GM19239 (cell line): ENCODE data around the gene FCHO2.

ENCODE experiments used
- DNase-seq: peaks from one replicate; pipeline ENCODE4 v3.0.0; 2011; ENCODE audit warnings: low spot score; ENCODE audit not compliant: insufficient read length
- FAIRE-seq: peaks from 2 replicates; lab custom pipeline; 2011; peaks lifted over from hg19 to GRCh38; lab: Jason Lieb, UNC

Gene FCHO2

DNA sequence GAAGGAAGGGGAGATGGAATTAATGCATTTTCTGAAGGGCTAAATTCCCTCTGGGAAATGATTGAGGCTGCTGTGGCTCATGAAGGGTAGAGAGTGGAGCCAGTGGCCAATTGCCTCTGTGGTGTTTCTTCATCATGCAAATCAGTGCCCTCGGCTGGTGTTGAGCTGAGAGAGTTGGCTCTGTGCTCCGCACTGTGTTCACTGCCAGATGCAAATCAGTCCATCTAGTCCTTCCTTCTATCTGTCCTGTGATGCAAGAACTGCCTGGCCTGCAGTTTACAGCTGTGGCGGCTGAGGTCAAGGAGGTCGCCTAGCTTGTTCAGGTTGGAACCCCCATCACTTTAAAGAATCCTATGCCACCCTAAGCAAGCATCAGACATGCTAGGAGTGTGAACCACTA, 170.5 kb downstream of the FCHO2 start:
- DNase-seq, result no peak
- FAIRE-seq, result no peak

DNA sequence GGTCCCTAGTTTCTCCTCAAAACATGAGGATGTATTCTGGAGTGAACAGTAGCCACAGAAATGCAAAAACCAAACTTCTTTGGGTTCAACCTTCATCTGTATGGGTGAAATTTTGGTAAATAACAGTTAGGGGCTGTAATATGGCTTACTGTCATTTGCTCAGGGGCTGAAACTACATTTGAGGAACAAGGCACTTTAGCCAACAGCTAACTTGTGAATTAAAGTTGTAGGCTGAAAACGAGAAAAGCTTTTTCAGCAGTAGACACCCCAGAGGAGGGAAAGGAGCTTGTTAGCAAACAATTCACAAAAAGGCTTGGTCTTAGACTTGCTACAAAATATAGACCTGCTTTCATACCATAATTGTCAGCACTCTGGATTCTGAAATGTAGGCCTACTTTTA, 171.1 kb downstream of the FCHO2 start:
- FAIRE-seq, result no peak

GRCh38 chr5:73129143-73129542, 173.3 kb downstream of the FCHO2 start:
- no peak for DNase-seq
- no peak for FAIRE-seq

More for the DNA sequence above, 171.1 kb downstream of the FCHO2 start:
- no peak for DNase-seq

- FAIRE-seq (no peak), DNase-seq (no peak)
Observed at GRCh38 chr5:73130811-73131210, 175.0 kb downstream of the FCHO2 start.

- FAIRE-seq, result peak; percentile 31
Observed at GRCh38 chr5:73131711-73132425, 176.0 kb downstream of the FCHO2 start.

DNA sequence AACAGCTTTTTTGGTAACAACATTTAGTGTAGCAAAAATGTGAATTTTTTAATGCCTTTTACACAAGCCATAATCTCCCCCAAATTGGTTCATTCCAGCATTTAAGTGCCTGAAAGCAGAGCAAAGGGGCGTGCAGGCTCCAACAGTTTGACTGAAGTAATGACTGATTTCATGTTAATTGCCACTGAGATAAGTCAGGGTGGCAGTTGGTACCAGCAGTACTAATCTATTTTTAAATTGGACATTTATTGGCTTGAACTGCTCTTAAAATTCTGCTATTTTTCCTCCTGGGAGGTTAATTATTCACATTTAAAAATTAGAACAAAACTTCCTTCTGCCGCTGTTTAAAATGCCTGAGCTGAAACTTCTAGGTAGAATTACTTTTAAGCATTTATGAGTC, 176.9 kb downstream of the FCHO2 start:
- FAIRE-seq (no peak), DNase-seq (no peak)

More at GRCh38 chr5:73131711-73132425, 176.0 kb downstream of the FCHO2 start:
- no peak for DNase-seq

DNA sequence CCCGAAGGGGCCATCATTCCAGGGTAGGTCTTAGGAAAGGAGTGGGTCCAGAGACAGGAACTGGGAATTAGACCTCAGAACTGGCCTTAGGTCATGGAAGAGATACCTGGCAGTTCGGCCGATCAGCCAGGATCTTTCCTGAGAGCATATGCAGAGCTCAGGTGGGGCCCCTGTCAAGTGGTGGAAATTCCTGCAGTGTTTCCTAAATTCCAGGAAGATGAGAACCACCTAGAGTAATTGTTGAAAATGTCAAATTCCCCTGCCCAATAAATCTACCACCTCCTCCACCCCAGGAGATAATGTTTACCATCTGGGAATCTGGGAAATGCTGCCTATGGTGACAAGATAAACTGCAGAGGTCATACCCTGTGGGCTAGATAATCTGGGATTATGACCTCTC, 179.2 kb downstream of the FCHO2 start:
- DNase-seq (no peak), FAIRE-seq (no peak)

DNA sequence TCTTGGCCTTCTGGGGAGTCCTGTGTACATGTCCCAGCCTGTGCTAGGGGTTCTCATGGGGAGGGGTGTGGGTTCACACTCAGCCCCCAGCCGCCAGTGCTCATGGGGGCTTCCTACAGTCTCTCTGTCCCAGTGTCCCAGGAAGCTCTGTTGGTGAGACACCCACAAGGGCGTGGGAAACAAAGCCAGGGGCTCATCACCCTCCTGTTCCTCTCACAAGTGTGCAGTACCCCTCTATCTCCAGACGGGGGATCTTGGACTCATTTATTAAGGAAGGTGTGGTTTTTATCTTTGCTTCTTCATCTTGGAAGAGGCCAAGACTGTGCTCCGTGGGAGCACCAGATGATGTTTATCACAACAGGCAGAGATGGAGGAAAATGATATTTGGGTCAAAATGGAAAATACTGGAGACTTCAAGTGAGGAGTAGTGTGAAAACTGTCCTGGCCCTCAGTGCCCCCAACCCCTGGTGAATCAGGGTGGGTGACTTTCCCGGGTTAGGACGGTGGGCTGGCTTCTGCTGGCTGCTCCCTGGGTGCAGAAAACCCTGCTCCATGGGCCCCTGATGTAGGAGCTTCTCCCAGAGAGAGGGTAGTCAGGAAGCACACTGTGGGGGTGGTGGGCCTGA, 179.7 kb downstream of the FCHO2 start:
- no peak for DNase-seq

GRCh38 chr5:73136055-73136562, 180.3 kb downstream of the FCHO2 start:
- FAIRE-seq, result no peak

More for the DNA sequence above, 179.7 kb downstream of the FCHO2 start:
- no peak for FAIRE-seq

GRCh38 chr5:73137563-73138530, 182.0 kb downstream of the FCHO2 start:
- FAIRE-seq (no peak), DNase-seq (no peak)

More at GRCh38 chr5:73136055-73136562, 180.3 kb downstream of the FCHO2 start:
- no peak for DNase-seq

DNA sequence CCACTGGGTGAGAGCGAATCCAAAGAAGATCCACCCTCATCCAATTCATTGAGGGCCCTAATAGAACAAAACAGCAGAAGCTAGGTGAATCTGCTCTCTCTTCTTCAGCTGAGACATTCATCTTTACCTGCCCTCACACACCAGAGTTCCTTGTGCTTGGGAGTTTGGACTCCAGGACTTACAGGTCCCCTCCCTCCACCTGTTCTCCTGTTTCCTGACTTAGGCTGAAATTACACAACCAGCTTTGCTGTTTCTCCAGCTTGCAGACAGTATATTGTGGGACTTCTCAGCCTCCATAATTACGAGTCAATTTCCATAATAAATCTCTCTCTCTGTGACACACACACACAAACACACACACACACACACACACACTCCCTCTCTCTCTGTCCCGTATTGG, 183.6 kb downstream of the FCHO2 start:
- DNase-seq (no peak), FAIRE-seq (no peak)
